GM19324 (cell line): ENCODE measurements around the gene RNF6.

Source experiments
- ATAC-seq: cut with Tn5 transposase; IDR thresholded peaks from one replicate; pipeline ENCODE4 v1.9.1; 2021; ENCODE audit warnings: mild to moderate bottlenecking, moderate library complexity; ENCODE audit not compliant: unreplicated experiment, low FRiP score

Gene RNF6

DNA sequence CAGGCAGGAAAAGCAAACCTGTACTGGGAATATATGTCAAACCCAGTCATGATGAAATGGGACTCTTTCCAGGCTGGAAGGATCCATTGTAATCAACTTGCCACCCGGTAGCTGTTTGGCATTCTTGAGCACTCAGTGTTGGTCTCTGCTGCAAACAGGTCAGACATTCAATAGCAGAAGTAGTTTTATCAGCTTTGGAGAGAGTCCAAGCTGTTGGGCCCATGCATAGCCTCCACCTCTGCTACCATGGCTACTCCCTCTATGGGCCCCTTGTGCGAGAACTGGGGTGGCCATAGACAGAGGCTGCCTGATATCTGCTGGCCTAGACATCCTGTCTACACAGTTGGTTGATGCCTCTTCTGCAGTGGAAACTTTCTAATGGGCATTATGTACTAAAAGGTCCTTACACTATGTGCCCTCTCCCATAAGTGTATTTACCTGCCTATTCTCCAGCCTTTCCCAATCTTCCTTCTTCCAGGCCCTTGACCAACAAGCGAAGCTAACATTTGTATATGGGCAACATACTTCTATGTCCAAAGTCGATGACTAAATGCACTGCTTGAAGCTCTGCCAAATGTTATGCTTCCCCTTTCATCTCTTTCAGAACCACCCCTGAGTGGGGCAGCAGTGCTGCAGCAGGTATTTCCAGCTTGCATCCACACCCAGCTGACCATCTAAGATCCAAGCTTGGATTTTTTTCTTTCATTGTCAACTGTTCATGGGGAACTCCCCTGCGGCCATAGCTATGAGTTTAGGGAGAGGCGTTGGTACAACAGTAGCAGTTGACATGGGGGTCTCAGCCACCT lies 5.3 kb upstream of the RNF6 start:
- ATAC-seq, result no peak

DNA sequence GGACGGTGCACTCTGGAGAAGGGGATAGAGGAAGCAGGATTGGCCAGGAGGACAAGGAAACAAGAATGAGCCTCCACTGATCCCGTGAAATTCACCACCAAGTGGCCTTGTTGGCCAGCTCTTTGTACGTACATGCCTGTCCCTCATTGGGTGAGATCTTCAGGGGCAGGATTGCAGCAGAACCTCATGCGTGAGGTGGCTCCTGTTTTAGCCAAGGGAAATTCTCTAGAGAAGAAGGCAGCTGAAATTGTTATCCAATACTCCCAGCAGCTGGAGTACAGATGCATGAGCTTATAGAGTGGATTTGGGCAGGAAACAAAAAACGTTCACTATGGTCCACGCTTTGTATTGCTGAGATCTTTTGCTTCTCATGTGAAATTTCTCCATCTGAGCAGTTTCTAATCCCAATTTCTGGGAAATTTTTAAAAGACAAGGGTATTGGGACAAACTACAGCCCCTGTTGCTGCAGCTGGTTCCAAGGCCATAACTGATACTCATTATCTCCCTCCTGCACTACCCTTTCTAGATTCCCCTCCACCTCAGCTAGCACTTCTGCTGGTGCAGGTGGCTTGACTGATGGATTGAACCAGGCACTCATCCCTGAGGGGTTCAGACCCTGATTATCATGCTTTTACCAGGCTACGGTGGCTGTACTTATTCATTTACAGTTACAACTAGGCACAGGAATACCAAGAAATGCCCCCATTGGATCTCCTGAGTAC lies 3.9 kb upstream of the RNF6 start:
- ATAC-seq, result no peak

GRCh38 chr13:26222520-26223046 lies 469 bp upstream of the RNF6 start:
- ATAC-seq, result peak; percentile 44

GRCh38 chr13:26221399-26221720 lies 754 bp downstream of the RNF6 start:
- peak; percentile 25 for ATAC-seq

- ATAC-seq, result no peak
Measured at GRCh38 chr13:26220575-26220974, 1.5 kb downstream of the RNF6 start.

GRCh38 chr13:26219726-26220125 lies 2.4 kb downstream of the RNF6 start:
- ATAC-seq, result no peak

DNA sequence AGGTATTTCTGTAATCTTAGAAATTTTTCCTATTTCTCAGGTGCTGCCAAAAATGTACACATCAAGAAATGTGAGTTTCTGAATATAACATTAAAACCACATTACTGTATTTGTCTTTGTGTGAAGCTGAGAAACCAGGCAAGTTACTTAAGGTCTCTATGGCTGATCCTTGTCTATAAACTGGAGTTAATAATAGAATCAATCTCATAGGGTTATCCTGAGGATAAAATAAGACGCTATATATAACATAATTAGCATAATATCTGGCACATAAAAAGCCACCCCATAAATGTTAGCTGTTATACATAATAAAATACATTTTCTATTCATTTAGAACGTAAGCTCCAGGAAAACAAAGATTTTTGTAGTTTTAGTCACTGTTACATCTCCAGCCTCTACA lies 6.1 kb downstream of the RNF6 start:
- no peak for ATAC-seq

DNA sequence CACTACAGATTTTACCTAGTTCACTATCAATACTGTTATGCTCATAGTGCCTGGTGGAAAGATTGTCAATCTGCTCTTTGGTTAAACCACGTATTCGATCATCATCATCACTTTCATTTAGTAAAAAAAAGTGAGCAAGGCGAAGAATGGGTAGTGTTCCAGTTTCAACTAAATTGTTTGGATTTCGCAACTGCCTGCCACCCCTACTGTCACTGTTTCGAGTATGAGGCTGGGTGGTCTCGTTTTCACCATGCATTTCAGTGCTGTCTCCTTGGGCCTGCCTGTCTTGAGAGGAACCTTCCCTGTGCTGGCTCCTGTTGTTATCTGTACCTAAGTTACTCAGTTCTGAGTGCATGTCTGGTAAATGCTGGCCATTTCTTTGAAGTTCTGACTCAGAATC lies 8.1 kb downstream of the RNF6 start:
- no peak for ATAC-seq

GRCh38 chr13:26213345-26213744 lies 8.8 kb downstream of the RNF6 start:
- no peak for ATAC-seq

GRCh38 chr13:26208287-26208686 lies 13.8 kb downstream of the RNF6 start:
- ATAC-seq, result no peak

GRCh38 chr13:26202365-26202972 lies 19.6 kb downstream of the RNF6 start:
- no peak for ATAC-seq

GRCh38 chr13:26200811-26201210 lies 21.3 kb downstream of the RNF6 start:
- ATAC-seq, result no peak

- ATAC-seq, result no peak
Measured at GRCh38 chr13:26198116-26198515, 24.0 kb downstream of the RNF6 start.

GRCh38 chr13:26197298-26197697 lies 24.8 kb downstream of the RNF6 start:
- no peak for ATAC-seq

- no peak for ATAC-seq
Measured at GRCh38 chr13:26186995-26187394, 35.1 kb downstream of the RNF6 start.

DNA sequence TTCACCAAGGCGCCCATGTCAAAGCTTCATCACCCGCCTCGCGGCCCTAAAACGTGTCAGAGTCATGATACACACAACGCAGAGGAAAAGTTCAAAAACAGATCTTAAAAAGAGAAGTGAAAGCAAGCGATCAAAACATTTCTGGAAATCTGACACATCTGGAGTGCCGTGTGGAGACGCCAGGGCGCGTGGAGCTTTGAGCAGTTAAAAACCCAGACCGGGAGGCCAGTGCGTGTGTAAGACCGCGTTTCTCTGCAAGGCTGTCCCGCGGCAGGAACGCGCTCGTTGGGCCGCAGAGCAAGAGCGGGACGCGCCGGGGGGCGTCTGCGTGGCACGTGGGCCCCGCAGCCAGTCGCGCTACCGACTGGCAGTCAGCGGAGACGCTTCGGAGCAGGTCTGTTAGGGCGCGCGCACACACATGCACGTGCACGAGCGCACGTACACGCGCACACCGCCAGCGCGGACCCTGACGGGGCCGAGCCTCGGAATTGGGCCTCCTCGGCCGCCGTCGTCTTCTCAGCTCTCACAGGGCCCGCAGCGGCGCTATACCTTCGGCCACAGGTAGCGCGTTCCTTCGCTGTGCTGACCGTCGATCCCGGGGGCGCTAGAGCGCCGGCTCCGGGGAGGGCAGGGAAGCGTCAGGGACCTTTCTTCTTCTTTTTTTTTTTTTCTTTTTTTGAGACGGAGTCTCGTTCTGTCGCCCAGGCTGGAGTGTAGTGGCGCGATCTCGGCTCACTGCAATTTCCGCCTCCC lies 35.8 kb downstream of the RNF6 start:
- peak; percentile 91 for ATAC-seq

GRCh38 chr13:26185720-26186117 lies 36.4 kb downstream of the RNF6 start:
- peak; percentile 7 for ATAC-seq

DNA sequence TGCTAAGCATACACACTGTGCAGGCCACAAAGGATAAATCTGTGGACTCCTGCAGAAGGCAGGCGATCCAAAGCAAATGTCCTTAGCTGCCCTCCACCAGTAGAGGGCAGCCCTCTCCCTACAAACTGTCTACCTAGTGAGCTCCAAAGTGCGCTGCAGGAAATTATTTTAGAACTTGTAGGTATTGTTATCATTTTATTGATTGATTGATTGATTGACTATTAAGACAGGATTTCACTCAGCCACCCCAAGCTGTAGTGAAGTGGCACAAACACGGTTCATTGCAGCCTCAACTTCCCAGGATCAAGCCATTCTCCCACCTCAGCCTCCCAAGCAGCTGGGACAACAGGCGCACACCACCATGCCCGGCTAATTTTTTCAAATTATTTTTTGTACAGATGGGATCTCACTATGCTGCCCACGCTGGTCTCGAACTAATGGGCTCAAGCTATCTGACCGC lies 37.3 kb downstream of the RNF6 start:
- peak; percentile 31 for ATAC-seq

DNA sequence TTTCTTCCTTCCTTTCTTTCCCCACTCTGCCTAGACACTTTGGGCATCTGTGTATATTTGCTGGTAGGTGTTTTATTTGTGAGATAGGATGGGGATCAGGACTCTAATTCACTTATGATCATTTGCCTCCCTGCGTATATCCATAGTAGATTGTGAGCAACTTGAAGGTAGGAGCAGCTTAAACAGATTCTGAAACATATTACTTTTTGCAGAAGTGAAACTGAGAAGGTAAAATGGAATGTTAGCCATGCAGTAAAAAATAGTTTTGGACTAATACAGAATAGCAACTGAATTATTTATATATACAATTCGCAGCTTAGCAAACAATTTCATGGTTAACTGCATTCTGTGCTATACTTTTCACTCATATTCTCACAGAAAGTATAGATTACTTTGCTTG lies 38.7 kb downstream of the RNF6 start:
- ATAC-seq, result no peak

- ATAC-seq, result no peak
Measured at GRCh38 chr13:26179344-26179743, 42.8 kb downstream of the RNF6 start.

DNA sequence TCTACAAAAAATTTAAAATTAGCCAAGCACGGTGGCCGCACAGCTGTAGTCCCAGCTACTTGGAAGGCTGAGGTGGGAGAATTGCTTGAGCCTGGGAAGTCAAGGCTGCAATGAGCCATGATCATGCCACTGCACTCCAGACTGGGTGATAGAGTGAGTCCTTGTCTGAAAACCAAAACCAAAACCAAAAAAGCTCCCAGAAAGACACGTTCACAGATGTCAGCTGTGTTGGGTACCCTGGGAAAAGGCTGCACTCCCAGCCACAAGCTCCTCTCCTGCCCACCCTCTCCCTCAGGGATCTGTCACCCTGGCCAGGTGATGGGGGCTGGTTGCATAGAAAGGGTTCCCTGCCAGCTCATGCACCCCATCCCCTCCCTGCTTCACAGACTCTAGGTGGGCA lies 53.3 kb downstream of the RNF6 start:
- ATAC-seq, result no peak
